ENCODE data around the gene EFNB1. TPM values are rescaled to one million over a fixed set of nuclear protein-coding genes. Genes with fewer than 3 reads are reported as not detected.

Gene EFNB1
- polyA plus RNA-seq, 3 donors: 4.7 to 6.6 (median 5.4) TPM

DNA sequence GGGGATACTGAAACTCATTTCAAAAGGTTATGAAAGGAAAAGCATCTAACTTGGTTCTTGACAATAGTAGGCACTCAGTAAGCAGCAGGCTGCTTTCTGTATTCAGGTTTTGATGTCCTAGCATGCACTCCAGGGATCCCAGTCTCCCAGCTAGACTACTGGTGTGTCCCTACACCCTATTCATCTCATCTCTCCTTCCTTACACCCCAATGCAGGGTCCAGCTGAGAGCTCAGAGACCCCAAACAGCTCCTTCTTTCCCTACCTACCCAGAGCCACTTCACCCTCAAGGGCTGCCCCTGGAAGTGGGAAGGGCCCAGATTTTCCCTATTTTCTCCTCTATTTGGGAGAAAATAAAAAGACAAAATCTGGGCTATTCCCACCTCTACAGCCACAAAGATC lies 1.6 kb upstream of the EFNB1 start:
- Histone ChIP-seq H3K27ac (ENCODE audit: low read depth in 1 of 2, low read length in 2 of 2) (no peak overlapping the region), H4K20me1 (ENCODE audit: insufficient read depth, low read length) (peaks cover 22% of the 10 kb centered on the region), H3K36me3 (replicated peaks in 1 of 2; ENCODE audit: control insufficient read depth in 1 of 2, insufficient read depth in 2 of 2, low read length in 2 of 2) (no peaks in the 10 kb centered on the region), H3K4me2 (replicated peaks; ENCODE audit: extremely low read depth, low read length, poor library complexity, severe bottlenecking) (no peak overlapping the region), H3K4me1 (ENCODE audit: control insufficient read depth in 1 of 2, insufficient read depth in 2 of 2, low read length in 2 of 2) (peaks cover 23 to 41% of the 10 kb centered on the region in 2 donors), H3K9me3 (replicated peaks in 1 of 2; ENCODE audit: control insufficient read depth in 1 of 2, insufficient read depth in 1 of 2, low read length in 2 of 2) (no peaks in the 10 kb centered on the region), H3K9ac (ENCODE audit: insufficient read depth, low read length, poor library complexity, severe bottlenecking) (no peak overlapping the region), H2AFZ (ENCODE audit: insufficient read depth, low read depth, low read length, poor library complexity, severe bottlenecking) (no peak overlapping the region), H3K4me3 (replicated peaks in 1 of 3; ENCODE audit: low read depth in 2 of 3, low read length in 3 of 3) (no peak overlapping the region), H3K79me2 (ENCODE audit: insufficient read depth, low read length) (no peaks in the 10 kb centered on the region), H3K27me3 (ENCODE audit: control insufficient read depth in 2 of 2, insufficient read depth in 2 of 2, low read length in 2 of 2) (peaks cover 0 to 23% of the 10 kb centered on the region in 2 donors)
- TF ChIP-seq, protein P1, sequence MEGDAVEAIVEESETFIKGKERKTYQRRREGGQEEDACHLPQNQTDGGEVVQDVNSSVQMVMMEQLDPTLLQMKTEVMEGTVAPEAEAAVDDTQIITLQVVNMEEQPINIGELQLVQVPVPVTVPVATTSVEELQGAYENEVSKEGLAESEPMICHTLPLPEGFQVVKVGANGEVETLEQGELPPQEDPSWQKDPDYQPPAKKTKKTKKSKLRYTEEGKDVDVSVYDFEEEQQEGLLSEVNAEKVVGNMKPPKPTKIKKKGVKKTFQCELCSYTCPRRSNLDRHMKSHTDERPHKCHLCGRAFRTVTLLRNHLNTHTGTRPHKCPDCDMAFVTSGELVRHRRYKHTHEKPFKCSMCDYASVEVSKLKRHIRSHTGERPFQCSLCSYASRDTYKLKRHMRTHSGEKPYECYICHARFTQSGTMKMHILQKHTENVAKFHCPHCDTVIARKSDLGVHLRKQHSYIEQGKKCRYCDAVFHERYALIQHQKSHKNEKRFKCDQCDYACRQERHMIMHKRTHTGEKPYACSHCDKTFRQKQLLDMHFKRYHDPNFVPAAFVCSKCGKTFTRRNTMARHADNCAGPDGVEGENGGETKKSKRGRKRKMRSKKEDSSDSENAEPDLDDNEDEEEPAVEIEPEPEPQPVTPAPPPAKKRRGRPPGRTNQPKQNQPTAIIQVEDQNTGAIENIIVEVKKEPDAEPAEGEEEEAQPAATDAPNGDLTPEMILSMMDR (IDR thresholded peaks at IDR 0.05): no peak
- Mint-ChIP-seq H3K36me3 (no peaks in the 10 kb centered on the region), H3K27me3 (ENCODE audit: low read depth in 3 of 3) (peaks cover 21 to 35% (median 29%) of the 10 kb centered on the region in 3 donors), H3K9me3 (peaks cover 0 to 10% (median 0%) of the 10 kb centered on the region in 7 donors), H3K27ac (no peak overlapping the region), H3K4me1 (peaks cover 37% of the 10 kb centered on the region), H3K4me3 (no peak overlapping the region)
- no peak for DNase-seq
- intact Hi-C loops (cut with micrococcal nuclease): loop anchor here (5.0 to 10.0 kb wide), 3 partner anchors 395 to 460 kb away; no protein-coding TSS in a partner anchor

DNA sequence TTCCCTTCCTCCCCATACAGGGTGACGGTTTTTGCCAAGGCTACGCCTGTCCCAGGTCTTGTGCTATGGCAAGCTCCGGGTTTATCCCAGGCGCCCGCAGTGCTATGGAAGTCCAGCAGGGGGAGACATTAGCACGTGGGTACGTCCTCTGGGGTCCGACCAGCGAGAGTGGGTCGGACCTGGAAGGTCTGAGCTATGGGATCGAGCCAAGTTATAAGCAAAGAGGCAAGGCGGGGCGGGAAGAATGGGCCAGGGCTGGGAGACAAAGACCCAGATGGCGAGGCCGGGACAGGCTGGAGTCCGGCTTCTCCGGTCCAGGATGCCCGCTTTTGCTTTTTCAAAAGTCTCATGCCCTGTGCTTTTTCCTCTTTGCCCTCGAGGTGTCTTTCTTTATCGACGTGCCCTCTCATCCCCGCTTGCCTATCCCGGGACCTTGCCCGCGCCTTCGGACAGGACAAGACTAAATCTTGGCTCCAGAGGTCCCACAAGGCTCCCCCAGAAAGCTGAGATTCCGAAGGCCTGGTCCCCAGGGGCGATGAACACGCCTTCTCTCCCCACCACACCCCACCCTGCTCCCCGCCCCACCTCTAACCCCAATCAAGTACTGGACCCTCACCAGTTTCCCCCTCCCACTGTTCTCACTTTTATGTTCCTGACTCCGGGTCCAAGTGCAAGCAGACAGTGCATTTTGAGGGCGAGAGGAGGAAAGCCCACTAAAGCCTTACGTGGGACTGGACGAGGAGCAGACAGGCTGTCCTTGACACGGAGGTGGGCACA lies 785 bp upstream of the EFNB1 start:
- peaks cover 37% of the 10 kb centered on the region for H3K4me1 Mint-ChIP-seq
- peaks cover 0 to 11% (median 0%) of the 10 kb centered on the region in 7 donors for H3K9me3 Mint-ChIP-seq
- no peaks in the 10 kb centered on the region for H3K36me3 Mint-ChIP-seq
- TF ChIP-seq, protein P1 (IDR thresholded peaks at IDR 0.05): peak; percentile 81
- peak overlapping the region; percentile 77 for H2AFZ ChIP-seq (ENCODE audit: insufficient read depth, low read depth, low read length, poor library complexity, severe bottlenecking)
- intact Hi-C loops (cut with micrococcal nuclease): loop anchor here (2.0 to 10.0 kb wide), 4 partner anchors 394 to 459 kb away; no protein-coding TSS in a partner anchor
- peak overlapping the region; percentile 84 to 94 for H3K4me3 Mint-ChIP-seq
- H4K20me1 ChIP-seq (ENCODE audit: insufficient read depth, low read length): peaks cover 30% of the 10 kb centered on the region
- peak overlapping the region; percentile 85 for H3K4me2 ChIP-seq (replicated peaks; ENCODE audit: extremely low read depth, low read length, poor library complexity, severe bottlenecking)
- H3K36me3 ChIP-seq (replicated peaks in 1 of 2; ENCODE audit: control insufficient read depth in 1 of 2, insufficient read depth in 2 of 2, low read length in 2 of 2): no peaks in the 10 kb centered on the region
- peaks cover 21 to 35% (median 29%) of the 10 kb centered on the region in 3 donors for H3K27me3 Mint-ChIP-seq (ENCODE audit: low read depth in 3 of 3)
- H3K9ac ChIP-seq (ENCODE audit: insufficient read depth, low read length, poor library complexity, severe bottlenecking): peak overlapping the region; percentile 59
- no peaks in the 10 kb centered on the region for H3K9me3 ChIP-seq (replicated peaks in 1 of 2; ENCODE audit: control insufficient read depth in 1 of 2, insufficient read depth in 1 of 2, low read length in 2 of 2)
- peaks cover 0 to 23% of the 10 kb centered on the region in 2 donors for H3K27me3 ChIP-seq (ENCODE audit: control insufficient read depth in 2 of 2, insufficient read depth in 2 of 2, low read length in 2 of 2)
- peaks cover 23 to 47% of the 10 kb centered on the region in 2 donors for H3K4me1 ChIP-seq (ENCODE audit: control insufficient read depth in 1 of 2, insufficient read depth in 2 of 2, low read length in 2 of 2)
- H3K27ac ChIP-seq (ENCODE audit: low read depth in 1 of 2, low read length in 2 of 2): no peak overlapping the region
- WGBS (ENCODE audit: insufficient coverage): 0% methylated on average over 9 of the region's 35 CpGs
- H3K27ac Mint-ChIP-seq: peak overlapping the region in 5 of 7 donors; percentile 63 to 84 (median 72)
- DNase-seq: peak; percentile 47 to 59 (median 47)
- no peaks in the 10 kb centered on the region for H3K79me2 ChIP-seq (ENCODE audit: insufficient read depth, low read length)
- H3K4me3 ChIP-seq (replicated peaks in 1 of 3; ENCODE audit: low read depth in 2 of 3, low read length in 3 of 3): peak overlapping the region; percentile 8 to 84 (median 81)

All from CD14-positive monocyte (primary cell).